Trophoblast cell (in vitro differentiated cells and primary cell): ENCODE measurements around the gene CBARP.

Experiments used
- DNase-seq, 2 donors: peaks; one replicate each; pipeline ENCODE4 v3.0.0-alpha.2; 2016
- H2AFZ ChIP-seq: 2 replicates; pipeline ENCODE4 v1.6.1; 2013; ENCODE audit warnings: low read length, moderate library complexity, mild to moderate bottlenecking; ENCODE audit not compliant: insufficient read depth, poor library complexity
- H2AK5ac ChIP-seq: 2 replicates; pipeline ENCODE4 v1.6.1; 2013; ENCODE audit warnings: mild to moderate bottlenecking, low read length
- H2BK120ac ChIP-seq: 2 replicates; pipeline ENCODE4 v1.6.1; 2013; ENCODE audit warnings: low read length, mild to moderate bottlenecking, moderate library complexity; ENCODE audit not compliant: insufficient read depth, poor library complexity
- H2BK12ac ChIP-seq: 2 replicates; pipeline ENCODE4 v1.6.1; 2013; ENCODE audit warnings: mild to moderate bottlenecking, low read length, moderate library complexity
- H2BK5ac ChIP-seq: 2 replicates; pipeline ENCODE4 v1.6.1; 2013; ENCODE audit warnings: low read length, low read depth, moderate library complexity, mild to moderate bottlenecking; ENCODE audit not compliant: poor library complexity
- H3K14ac ChIP-seq: 2 replicates; pipeline ENCODE4 v1.6.1; 2013; ENCODE audit warnings: mild to moderate bottlenecking, low read length
- H3K18ac ChIP-seq: 2 replicates; pipeline ENCODE4 v1.6.1; 2013; ENCODE audit warnings: mild to moderate bottlenecking, low read length
- H3K23ac ChIP-seq: 2 replicates; pipeline ENCODE4 v1.6.1; 2013; ENCODE audit warnings: low read length
- H3K27ac ChIP-seq: 2 replicates; pipeline ENCODE4 v1.5.1; 2013; ENCODE audit warnings: low read depth, mild to moderate bottlenecking, inconsistent platforms, low read length, moderate library complexity
- H3K27me3 ChIP-seq: 2 replicates; pipeline ENCODE4 v1.6.1; 2013; ENCODE audit warnings: inconsistent platforms, mild to moderate bottlenecking, low read length, moderate library complexity; ENCODE audit not compliant: insufficient read depth
- H3K36me3 ChIP-seq, 2 experiments: 1 replicate in 1 of 2; 2 replicates in 1 of 2; pipeline ENCODE4 v1.6.1; 2013; ENCODE audit warnings: low read length in 2 of 2, mild to moderate bottlenecking in 2 of 2, moderate library complexity in 1 of 2; ENCODE audit not compliant: insufficient read depth in 2 of 2, control insufficient read depth in 1 of 2
- H3K4ac ChIP-seq: 2 replicates; pipeline ENCODE4 v1.6.1; 2013; ENCODE audit warnings: low read depth, mild to moderate bottlenecking, low read length, moderate library complexity
- H3K4me1 ChIP-seq, 2 experiments: 1 replicate in 1 of 2; 2 replicates in 1 of 2; pipeline ENCODE4 v1.6.1; 2013; ENCODE audit warnings: low read length in 2 of 2, mild to moderate bottlenecking in 2 of 2, moderate library complexity in 1 of 2; ENCODE audit not compliant: insufficient read depth in 2 of 2, control insufficient read depth in 1 of 2
- H3K4me2 ChIP-seq: 2 replicates; pipeline ENCODE4 v1.6.1; 2013; ENCODE audit warnings: inconsistent platforms, mild to moderate bottlenecking, low read length, moderate library complexity
- H3K4me3 ChIP-seq: 2 replicates; pipeline ENCODE4 v1.5.1; 2013; ENCODE audit warnings: mild to moderate bottlenecking, low read depth, low read length, inconsistent platforms
- H3K79me1 ChIP-seq: one replicate; pipeline ENCODE4 v1.6.1; 2013; ENCODE audit warnings: low read length
- H3K79me2 ChIP-seq: 2 replicates; pipeline ENCODE4 v1.6.1; 2013; ENCODE audit warnings: low read length, mild to moderate bottlenecking; ENCODE audit not compliant: control insufficient read depth, insufficient read depth, poor library complexity
- H3K9ac ChIP-seq: 2 replicates; pipeline ENCODE4 v1.6.1; 2013; ENCODE audit warnings: mild to moderate bottlenecking, low read length
- H3K9me3 ChIP-seq: 2 replicates; pipeline ENCODE4 v1.6.1; 2013; ENCODE audit warnings: low read depth, mild to moderate bottlenecking, control low read depth, inconsistent platforms, low read length; ENCODE audit not compliant: insufficient read depth
- H4K12ac ChIP-seq: 2 replicates; pipeline ENCODE4 v1.6.1; 2013; ENCODE audit warnings: low read depth, mild to moderate bottlenecking, low read length, moderate library complexity
- H4K8ac ChIP-seq: 2 replicates; pipeline ENCODE4 v1.6.1; 2013; ENCODE audit warnings: low read depth, mild to moderate bottlenecking, low read length, moderate library complexity
- H4K91ac ChIP-seq: one replicate; pipeline ENCODE4 v1.6.1; 2013; ENCODE audit warnings: low read depth, mild to moderate bottlenecking, low read length, moderate library complexity
- WGBS: extraction: QIAGEN DNeasy Blood & Tissue Kit; methylation state at CpG from one replicate; pipeline ENCODE4 v1.1.7; 2013; ENCODE audit warnings: missing lambda C conversion rate; ENCODE audit not compliant: insufficient read length, insufficient coverage; ENCODE audit errors: extremely low coverage; 5-methylcytosine and 5-hydroxymethylcytosine counted together

Gene CBARP

GRCh38 chr19:1250437-1251260, 12.8 kb upstream of the CBARP start:
- Histone ChIP-seq H3K27ac (peak overlapping the region; percentile 92), H3K4me2 (peak overlapping the region; percentile 76)

GRCh38 chr19:1249990-1250436, 12.2 kb upstream of the CBARP start:
- Histone ChIP-seq H3K18ac (peak overlapping the region; percentile 76), H3K4me3 (peak overlapping the region; percentile 96), H3K27me3 (no peaks in the 10 kb centered on the region), H3K36me3 (peaks cover 51 to 52% of the 10 kb centered on the region in 2 experiments), H3K14ac (peak overlapping the region; percentile 92), H4K12ac (peak overlapping the region; percentile 54), H2AK5ac (peak overlapping the region; percentile 59), H2BK5ac (peak overlapping the region; percentile 94), H2BK120ac (peak overlapping the region; percentile 78), H3K23ac (no peak overlapping the region), H3K9me3 (no peaks in the 10 kb centered on the region), H3K79me1 (peaks cover 45% of the 10 kb centered on the region), H2AFZ (no peak overlapping the region), H2BK12ac (peak overlapping the region; percentile 65), H3K4me1 (peaks cover 16 to 18% of the 10 kb centered on the region in 2 experiments), H3K79me2 (peaks cover 41% of the 10 kb centered on the region), H3K4me2 (peak overlapping the region; percentile 62), H3K27ac (peak overlapping the region; percentile 92), H3K9ac (peak overlapping the region; percentile 98), H4K91ac (peak overlapping the region; percentile 98), H4K8ac (peak overlapping the region; percentile 73), H3K4ac (peak overlapping the region; percentile 92)
- no CpG with 5 or more reads among the region's 67 CpGs for WGBS
- no peak for DNase-seq

More at GRCh38 chr19:1250437-1251260, 12.8 kb upstream of the CBARP start:
- Histone ChIP-seq H3K36me3 (peaks cover 54 to 57% of the 10 kb centered on the region in 2 experiments), H3K27me3 (no peaks in the 10 kb centered on the region), H3K18ac (peak overlapping the region; percentile 92), H3K9me3 (no peaks in the 10 kb centered on the region), H3K23ac (no peak overlapping the region), H3K14ac (peak overlapping the region; percentile 94), H3K4me3 (peak overlapping the region; percentile 96), H2AK5ac (peak overlapping the region; percentile 50), H2BK5ac (peak overlapping the region; percentile 94), H2AFZ (peak overlapping the region; percentile 21), H4K8ac (peak overlapping the region; percentile 73), H3K9ac (peak overlapping the region; percentile 98), H3K4me1 (peaks cover 16 to 18% of the 10 kb centered on the region in 2 experiments), H2BK120ac (peak overlapping the region; percentile 56), H2BK12ac (peak overlapping the region; percentile 37), H3K79me1 (peaks cover 45% of the 10 kb centered on the region), H3K4ac (peak overlapping the region; percentile 94), H4K12ac (peak overlapping the region; percentile 79), H4K91ac (peak overlapping the region; percentile 98), H3K79me2 (peaks cover 41% of the 10 kb centered on the region)
- no CpG with 5 or more reads among the region's 90 CpGs for WGBS
- peak in 1 of 2 donors; percentile 32 for DNase-seq

GRCh38 chr19:1249298-1249989, 11.6 kb upstream of the CBARP start:
- peak overlapping the region; percentile 55 for H4K12ac ChIP-seq
- H2BK12ac ChIP-seq = peak overlapping the region; percentile 65
- H3K4me2 ChIP-seq = peak overlapping the region; percentile 62
- H3K4ac ChIP-seq = peak overlapping the region; percentile 92
- H2AK5ac ChIP-seq = peak overlapping the region; percentile 61
- H2BK5ac ChIP-seq = peak overlapping the region; percentile 96
- H3K36me3 ChIP-seq = peaks cover 50% of the 10 kb centered on the region in 2 experiments
- peak overlapping the region; percentile 95 for H3K18ac ChIP-seq
- H2BK120ac ChIP-seq = peak overlapping the region; percentile 94
- H3K27ac ChIP-seq = peak overlapping the region; percentile 98
- peak overlapping the region; percentile 98 for H4K91ac ChIP-seq
- no peak overlapping the region for H3K23ac ChIP-seq
- peak overlapping the region; percentile 98 for H3K9ac ChIP-seq
- H3K4me3 ChIP-seq = peak overlapping the region; percentile 96
- peak; percentile 89 to 93 for DNase-seq
- H3K4me1 ChIP-seq = peaks cover 16 to 21% of the 10 kb centered on the region in 2 experiments
- peak overlapping the region; percentile 92 for H4K8ac ChIP-seq
- H3K79me2 ChIP-seq = peaks cover 41% of the 10 kb centered on the region
- no peaks in the 10 kb centered on the region for H3K27me3 ChIP-seq
- no CpG with 5 or more reads among the region's 102 CpGs for WGBS
- peak overlapping the region; percentile 95 for H3K14ac ChIP-seq
- H3K9me3 ChIP-seq = no peaks in the 10 kb centered on the region
- no peak overlapping the region for H2AFZ ChIP-seq
- peaks cover 45% of the 10 kb centered on the region for H3K79me1 ChIP-seq

GRCh38 chr19:1248786-1249297, 11.0 kb upstream of the CBARP start:
- H3K79me1 ChIP-seq = peaks cover 43% of the 10 kb centered on the region
- H2BK5ac ChIP-seq = peak overlapping the region; percentile 96

More at GRCh38 chr19:1248786-1249297, 11.0 kb upstream of the CBARP start:
- Histone ChIP-seq H3K14ac (peak overlapping the region; percentile 95), H4K8ac (peak overlapping the region; percentile 92), H3K9me3 (no peaks in the 10 kb centered on the region), H3K23ac (no peak overlapping the region), H3K4me2 (peak overlapping the region; percentile 61), H4K12ac (peak overlapping the region; percentile 78), H3K4me1 (peaks cover 16 to 17% of the 10 kb centered on the region in 2 experiments), H3K79me2 (peaks cover 38% of the 10 kb centered on the region), H2BK12ac (no peak overlapping the region), H2AK5ac (peak overlapping the region; percentile 82), H3K4ac (peak overlapping the region; percentile 80), H4K91ac (peak overlapping the region; percentile 94), H2AFZ (peak overlapping the region; percentile 56), H3K4me3 (peak overlapping the region; percentile 81), H2BK120ac (peak overlapping the region; percentile 94), H3K27me3 (no peaks in the 10 kb centered on the region), H3K27ac (peak overlapping the region; percentile 98), H3K18ac (peak overlapping the region; percentile 95), H3K9ac (peak overlapping the region; percentile 86), H3K36me3 (peaks cover 45 to 48% of the 10 kb centered on the region in 2 experiments)
- WGBS = no CpG with 5 or more reads among the region's 74 CpGs
- peak; percentile 65 to 85 for DNase-seq
